ENCODE data around the gene PPP1CA. TPM values are rescaled to one million over a fixed set of nuclear protein-coding genes. Genes with fewer than 3 reads are reported as not detected.
A peak's percentile ranks its signal among the peaks of the same experiment; 100 is the strongest.

The PPP1CA gene
- total RNA-seq, 1 donor from 2014 or later = 144 TPM

DNA sequence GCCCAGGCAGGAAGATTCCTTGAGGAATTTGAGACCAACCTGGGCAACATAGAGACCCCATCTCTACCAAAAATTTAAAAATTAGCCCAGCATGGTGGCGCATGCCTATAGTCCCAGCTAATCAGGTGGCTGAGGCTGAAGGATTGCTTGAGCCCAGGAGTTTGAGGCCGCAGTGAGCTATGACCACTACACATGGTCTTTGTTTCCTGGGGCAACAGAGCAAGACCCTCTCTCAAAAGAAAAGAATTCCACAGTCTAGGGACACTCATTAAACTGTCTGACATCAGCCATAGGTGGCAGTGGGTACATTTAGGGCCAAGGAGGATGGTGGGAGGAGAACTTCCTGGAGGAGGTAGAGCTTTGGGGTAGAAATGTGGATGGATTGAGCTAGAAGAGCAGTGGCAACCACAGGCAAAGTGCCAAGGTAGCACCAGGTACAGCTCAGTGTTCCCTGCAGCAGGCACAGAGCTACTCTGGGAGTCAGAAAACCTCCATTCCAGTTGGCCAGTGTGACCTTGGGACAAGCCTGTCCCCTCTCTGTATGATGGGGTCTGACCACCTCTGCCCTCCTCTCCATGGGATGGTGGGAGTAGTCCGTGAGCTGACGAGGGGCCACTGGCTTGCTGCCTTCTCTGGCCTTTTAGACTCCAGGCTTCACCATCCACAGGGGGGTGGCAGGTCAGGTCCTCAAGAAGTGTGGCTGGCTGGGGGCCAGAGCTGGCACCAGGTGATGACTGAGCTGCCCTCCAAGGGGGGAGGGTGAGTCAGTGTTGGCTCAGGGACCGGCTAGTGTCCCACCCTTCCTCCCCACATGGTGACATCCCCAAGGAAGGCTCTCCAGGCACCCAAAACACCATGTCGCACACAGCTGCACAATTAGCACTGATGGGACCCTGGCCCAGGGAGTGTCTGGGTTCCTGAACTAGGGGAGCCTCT, 24.5 kb downstream of the PPP1CA start:
- Histone ChIP-seq H3K4me1 (peaks cover 30% of the 10 kb centered on the region), H3K27me3 (ENCODE audit: low read depth) (no peaks in the 10 kb centered on the region), H3K36me3 (no peaks in the 10 kb centered on the region), H3K9me3 (no peaks in the 10 kb centered on the region), H3K27ac (no peak overlapping the region), H3K4me3 (no peak overlapping the region)
- TF ChIP-seq, protein P1, sequence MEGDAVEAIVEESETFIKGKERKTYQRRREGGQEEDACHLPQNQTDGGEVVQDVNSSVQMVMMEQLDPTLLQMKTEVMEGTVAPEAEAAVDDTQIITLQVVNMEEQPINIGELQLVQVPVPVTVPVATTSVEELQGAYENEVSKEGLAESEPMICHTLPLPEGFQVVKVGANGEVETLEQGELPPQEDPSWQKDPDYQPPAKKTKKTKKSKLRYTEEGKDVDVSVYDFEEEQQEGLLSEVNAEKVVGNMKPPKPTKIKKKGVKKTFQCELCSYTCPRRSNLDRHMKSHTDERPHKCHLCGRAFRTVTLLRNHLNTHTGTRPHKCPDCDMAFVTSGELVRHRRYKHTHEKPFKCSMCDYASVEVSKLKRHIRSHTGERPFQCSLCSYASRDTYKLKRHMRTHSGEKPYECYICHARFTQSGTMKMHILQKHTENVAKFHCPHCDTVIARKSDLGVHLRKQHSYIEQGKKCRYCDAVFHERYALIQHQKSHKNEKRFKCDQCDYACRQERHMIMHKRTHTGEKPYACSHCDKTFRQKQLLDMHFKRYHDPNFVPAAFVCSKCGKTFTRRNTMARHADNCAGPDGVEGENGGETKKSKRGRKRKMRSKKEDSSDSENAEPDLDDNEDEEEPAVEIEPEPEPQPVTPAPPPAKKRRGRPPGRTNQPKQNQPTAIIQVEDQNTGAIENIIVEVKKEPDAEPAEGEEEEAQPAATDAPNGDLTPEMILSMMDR (IDR thresholded peaks at IDR 0.05) = no peak
- ATAC-seq = no peak
- no peak for DNase-seq
- intact Hi-C loops (cut with DNase I) = no loop called here

DNA sequence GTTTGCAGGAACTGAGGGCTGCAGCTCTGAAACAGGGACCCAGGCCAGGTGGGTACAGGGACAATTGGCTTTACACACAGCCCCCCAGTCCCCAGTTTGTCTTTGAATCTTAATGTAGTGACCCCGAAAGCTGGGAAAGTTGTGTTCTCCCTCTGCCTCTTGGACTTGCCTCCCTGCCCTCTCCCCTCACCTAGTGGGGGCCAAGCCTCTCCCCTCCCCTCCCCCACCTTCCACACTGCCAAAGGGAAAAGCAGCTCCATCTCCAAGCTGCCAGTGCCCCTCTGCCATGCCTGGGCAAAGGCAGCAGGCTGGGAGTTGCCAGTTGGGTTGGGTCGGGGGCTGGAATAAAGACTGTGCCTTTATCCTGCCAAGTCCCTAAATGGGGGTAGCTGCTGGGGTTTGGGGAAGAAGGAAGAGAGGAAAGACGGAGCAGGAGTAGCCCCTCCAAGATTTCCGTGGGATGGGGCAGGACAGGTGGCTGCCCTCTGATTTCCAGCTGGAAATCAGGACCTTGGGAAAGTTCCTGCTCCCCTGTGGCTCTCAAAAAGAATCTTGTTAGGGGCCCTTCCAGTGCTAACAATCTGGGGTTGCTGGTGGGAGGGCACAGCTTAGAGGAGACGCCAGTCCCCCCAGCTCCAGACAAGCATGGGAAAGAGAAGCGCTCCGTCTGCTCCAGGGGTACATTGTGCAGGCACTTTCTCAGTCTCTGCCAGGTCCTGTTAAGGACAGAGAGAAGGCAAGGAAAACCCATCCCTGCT, 25.4 kb downstream of the PPP1CA start:
- Histone ChIP-seq H3K27me3 (ENCODE audit: low read depth) (no peaks in the 10 kb centered on the region), H3K4me1 (peaks cover 31% of the 10 kb centered on the region), H3K36me3 (no peaks in the 10 kb centered on the region), H3K9me3 (no peaks in the 10 kb centered on the region), H3K27ac (no peak overlapping the region), H3K4me3 (no peak overlapping the region)
- intact Hi-C loops (cut with DNase I) = no loop called here
- TF ChIP-seq, protein P1 (IDR thresholded peaks at IDR 0.05) = no peak
- ATAC-seq (no peak), DNase-seq (no peak)

DNA sequence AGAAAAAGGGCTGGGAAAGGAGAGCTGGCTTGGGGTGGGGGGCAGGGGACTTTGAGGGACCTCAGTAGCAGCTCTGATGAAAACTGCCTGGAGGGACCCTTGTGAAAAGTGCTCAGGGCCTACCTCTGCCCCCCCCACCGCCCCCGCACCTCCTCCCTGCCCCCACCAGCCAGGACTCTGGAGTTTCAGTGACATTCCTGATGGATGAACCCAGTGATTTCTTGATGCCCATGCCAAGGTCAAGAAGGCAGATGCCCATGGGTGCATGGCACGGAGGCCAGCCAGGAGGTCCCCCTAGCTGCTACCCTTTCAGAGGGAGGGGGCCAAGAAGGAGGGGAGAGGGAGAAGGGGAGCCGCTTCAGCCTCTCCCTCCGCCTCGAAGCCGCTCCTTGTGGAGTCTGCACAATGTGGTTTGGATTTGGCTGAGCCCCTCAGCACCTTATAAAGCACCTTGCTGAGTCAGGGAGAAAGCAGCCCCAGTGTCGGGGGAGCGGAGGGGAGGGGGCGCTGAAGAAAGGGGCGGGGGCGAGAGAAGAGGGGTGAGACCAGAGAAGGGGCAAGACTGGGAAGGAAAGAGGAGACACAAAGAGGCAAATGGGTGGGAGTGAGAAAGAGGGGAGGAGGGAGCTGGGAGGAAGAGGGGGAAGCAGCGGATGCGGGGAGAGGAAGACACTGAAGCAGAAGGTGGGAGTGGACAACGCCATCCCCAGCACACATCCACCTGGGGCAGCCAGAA, 26.2 kb downstream of the PPP1CA start:
- TF ChIP-seq, protein P1 (IDR thresholded peaks at IDR 0.05) = no peak
- H3K4me3 ChIP-seq = no peak overlapping the region
- H3K4me1 ChIP-seq = peaks cover 32% of the 10 kb centered on the region
- ATAC-seq (no peak), DNase-seq (no peak)
- H3K27ac ChIP-seq = no peak overlapping the region
- no peaks in the 10 kb centered on the region for H3K36me3 ChIP-seq
- no peaks in the 10 kb centered on the region for H3K9me3 ChIP-seq
- intact Hi-C loops (cut with DNase I) = no loop called here
- no peaks in the 10 kb centered on the region for H3K27me3 ChIP-seq (ENCODE audit: low read depth)

DNA sequence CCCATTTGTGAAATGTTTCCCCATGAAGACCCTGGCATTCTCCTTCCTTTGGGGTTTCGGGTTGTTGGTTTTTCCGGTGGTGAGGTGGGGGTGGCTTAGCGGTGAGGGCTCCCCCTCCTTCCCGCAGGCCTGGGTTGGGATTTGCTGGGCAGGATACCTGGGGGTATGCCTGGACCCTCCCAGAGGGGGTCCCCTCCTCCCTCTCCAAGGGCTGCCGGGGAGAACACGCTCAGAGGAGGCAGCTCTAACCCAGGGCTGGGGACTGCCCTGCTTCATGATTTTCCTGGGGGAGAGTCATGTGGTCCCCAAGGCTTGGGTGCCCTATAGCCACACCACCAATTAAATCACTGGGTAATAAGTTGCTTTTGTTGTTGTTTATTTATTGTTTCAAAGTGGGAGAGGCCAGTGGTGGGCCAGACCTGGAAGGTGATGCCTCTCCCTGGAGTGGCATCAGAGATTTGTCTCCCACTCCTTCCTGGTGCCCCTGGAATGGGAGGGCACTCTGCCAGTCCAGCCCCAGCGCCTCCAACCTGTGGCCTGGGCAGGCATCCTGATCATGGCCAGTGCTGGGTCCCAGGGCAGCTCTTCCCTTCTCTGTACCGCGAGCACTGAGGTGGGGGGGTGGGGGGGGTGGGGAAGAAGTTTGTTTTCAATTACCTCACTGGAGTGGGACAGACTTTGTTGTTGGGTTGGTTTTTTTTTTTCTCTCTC, 26.9 kb downstream of the PPP1CA start:
- DNase-seq = no peak

More for the DNA sequence above, 26.9 kb downstream of the PPP1CA start:
- ATAC-seq = no peak
- TF ChIP-seq, protein P1 (IDR thresholded peaks at IDR 0.05) = no peak
- Histone ChIP-seq H3K9me3 (no peaks in the 10 kb centered on the region), H3K27me3 (ENCODE audit: low read depth) (no peaks in the 10 kb centered on the region), H3K36me3 (no peaks in the 10 kb centered on the region), H3K4me1 (peaks cover 40% of the 10 kb centered on the region), H3K4me3 (peak overlapping the region; percentile 71), H3K27ac (peak overlapping the region; percentile 91)
- intact Hi-C loops (cut with DNase I) = no loop called here

Measured in lower lobe of right lung (tissue), 2 donors.